ENCODE measurements around the gene MARK2.
A peak's percentile ranks its signal among the peaks of the same experiment; 100 is the strongest.

Gene MARK2

DNA sequence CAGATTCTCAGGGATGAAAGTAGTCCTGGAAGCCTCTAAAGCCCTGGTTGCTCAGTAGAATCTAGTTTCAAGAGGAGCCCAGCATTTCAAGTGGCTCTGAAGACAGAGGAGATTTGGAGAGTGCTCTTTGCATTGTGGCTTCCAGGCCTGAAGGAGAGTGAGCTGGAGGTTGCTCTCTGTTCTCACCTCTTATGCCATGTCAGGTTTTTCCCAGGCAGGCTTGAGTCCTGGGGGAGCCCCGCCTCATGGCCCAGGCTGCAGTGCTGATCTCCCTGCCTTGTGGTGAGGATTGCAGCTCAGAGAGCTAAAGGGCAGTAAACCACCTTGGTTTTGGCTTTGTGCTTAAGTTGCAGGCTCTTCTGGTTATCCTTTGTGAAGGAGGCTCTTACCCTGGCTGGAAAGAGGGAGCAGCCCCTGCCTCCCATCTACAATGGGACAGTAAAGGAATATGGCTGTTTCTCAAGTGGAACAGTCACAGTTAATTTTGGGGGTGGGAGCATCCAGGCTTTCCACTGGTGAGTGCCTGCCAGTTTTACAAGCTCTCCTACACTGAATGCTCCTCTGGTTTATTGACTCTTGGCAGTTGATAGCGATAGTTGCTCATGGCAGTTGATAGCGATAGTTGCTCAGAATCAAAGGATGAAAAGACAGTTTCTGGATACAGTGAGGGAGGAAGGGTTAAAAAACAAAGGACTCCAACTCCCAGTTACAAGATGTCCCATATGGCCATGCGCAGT is 45.5 kb downstream of the MARK2 start:
- DNase-seq: no peak

- DNase-seq: no peak
Observed at GRCh38 chr11:63887386-63887999, 48.6 kb downstream of the MARK2 start.

- DNase-seq: peak; percentile 75 to 92
Observed at GRCh38 chr11:63888170-63889086, 49.5 kb downstream of the MARK2 start.

DNA sequence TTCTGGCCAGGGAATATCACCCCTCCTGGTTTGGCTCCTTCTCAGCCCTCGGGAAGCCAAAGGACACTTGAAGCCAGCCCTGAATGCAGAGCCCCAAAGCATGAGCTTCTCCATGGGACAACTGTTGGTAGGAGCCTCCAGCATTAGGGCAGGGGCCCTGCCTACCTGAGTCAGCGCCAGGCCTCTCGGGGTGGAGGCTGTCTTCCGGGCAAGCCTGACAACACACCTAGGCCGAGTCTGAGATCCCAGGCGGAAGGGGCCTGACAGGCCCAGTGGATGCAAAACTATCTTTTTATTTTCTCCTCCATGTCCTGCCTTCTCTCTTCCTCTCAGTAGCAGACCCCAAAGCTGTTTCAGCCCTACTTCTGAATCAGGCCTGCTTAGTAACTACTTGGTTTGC is 50.4 kb downstream of the MARK2 start:
- DNase-seq: no peak

DNA sequence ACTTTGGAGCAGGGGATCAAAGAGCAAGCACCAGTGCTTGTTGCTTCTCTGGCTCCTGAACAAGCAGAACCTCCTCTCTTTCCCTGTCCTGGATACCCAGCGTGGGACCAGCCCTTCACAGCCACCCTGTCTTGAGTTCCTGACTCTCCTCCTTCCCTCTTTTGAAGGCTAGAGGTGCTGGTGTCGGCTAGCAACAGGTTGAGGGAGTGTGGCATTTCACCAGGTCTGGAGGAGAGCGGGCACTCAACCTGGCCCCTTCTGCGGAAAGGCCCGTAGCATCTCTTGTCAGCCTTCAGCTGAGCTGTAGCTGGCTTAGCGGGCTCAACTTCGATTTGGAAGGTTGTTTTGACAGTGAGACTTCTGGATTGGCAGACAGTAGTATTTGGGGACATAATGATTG is 51.5 kb downstream of the MARK2 start:
- no peak for DNase-seq

DNA sequence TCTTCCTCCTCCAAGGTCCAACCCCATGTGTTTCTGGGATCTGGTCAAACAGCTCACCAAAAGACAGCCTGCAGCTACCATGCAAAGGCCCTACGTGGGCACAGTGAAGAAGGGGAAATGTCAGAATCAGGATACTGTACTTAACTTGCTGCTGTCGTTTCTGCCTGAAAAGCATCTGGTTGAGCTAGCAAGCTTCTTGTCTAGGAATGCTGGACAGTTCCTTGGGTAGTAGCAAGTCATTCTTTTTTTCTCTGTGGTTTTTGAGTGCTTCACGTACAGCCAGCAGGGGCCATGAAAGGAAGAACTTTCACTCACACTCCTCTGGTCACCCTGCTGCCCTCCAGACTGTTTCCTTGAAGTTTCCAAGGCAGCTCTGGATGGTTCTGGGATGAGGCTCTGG is 53.3 kb downstream of the MARK2 start:
- no peak for DNase-seq

- DNase-seq: no peak
Observed at GRCh38 chr11:63893355-63893754, 54.4 kb downstream of the MARK2 start.

GRCh38 chr11:63896071-63896470 is 57.2 kb downstream of the MARK2 start:
- no peak for DNase-seq

DNA sequence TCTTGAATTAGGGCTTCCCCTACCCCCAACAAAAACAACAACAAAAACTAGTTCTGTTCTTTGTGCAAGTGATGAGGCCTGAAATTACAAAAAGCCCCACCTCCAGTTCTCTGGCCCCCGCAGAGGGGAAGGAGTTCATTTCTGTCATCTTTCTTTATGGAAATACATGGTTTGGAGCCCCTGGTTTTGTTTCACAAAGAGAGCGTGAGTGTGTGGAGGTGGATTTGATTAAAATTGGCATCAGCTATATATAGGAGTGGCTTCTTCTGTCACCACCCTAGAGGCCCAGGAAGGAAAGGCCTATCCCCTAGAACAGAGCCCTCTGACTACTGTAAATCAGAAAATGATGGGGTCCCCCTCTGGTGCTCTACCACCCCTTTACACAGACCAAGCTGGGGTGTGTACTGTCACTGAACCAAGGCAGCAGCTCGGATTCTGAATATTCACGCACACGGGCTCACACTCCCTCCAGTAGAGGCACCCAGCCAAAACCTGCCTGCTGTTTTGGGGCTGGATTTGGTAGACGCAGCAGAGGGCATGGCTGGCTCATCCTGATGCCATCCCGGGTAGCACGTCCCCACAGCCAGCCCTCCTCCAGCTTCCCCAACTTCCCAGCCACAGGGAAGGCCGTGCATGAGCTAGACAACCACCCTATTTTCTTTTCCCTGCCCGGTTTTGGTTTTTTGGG is 58.7 kb downstream of the MARK2 start:
- no peak for DNase-seq

DNA sequence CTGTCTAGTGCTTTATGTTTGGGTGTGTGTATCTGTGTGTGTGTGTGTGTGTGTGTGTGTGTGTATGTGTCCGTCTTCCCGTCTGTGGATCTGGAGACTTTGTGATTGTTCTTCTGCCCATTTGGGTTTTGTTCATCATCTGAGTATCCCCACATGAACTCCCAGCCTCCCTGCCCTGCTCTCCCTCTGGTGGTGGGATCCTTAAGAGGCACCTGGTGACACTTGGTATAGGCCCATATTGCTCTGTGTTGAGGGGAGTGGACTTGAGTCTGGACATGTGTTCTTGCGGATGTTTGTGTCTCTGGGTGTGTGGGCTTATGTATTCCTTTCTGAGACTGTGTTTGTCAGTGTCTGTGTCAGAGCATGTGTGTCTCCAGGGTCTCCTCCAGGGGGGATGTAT is 62.8 kb downstream of the MARK2 start:
- peak in 1 of 2 experiments; percentile 22 for DNase-seq

- no peak for DNase-seq
Observed at GRCh38 chr11:63903884-63904283, 65.0 kb downstream of the MARK2 start.

GRCh38 chr11:63904743-63905142 is 65.8 kb downstream of the MARK2 start:
- DNase-seq: no peak

GRCh38 chr11:63905179-63905578 is 66.3 kb downstream of the MARK2 start:
- no peak for DNase-seq

DNA sequence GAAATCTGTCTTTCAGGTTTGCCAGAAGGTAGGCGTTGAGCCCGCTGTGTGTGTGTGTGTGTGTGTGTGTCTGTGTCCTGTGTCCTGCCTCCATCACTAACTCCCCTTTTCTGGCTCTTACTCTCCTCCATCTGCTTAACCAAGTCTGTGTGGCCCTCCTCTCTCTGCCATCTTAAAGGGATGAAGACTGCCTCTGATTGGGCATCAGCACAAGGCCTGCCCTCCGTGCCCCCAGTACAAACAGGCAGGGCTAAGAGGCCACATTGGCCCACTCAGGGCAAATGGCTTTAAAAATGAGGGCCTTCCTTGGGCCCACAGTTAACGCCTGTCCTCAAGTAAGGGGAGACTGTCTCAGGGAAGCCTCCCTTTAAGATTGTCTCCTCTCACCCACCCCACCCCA is 67.2 kb downstream of the MARK2 start:
- no peak for DNase-seq

- DNase-seq: peak in 1 of 2 experiments; percentile 54
Observed at GRCh38 chr11:63906585-63906984, 67.7 kb downstream of the MARK2 start.

GRCh38 chr11:63907063-63907462 is 68.2 kb downstream of the MARK2 start:
- no peak for DNase-seq

- DNase-seq: peak in 1 of 2 experiments; percentile 22
Observed at GRCh38 chr11:63907808-63908530, 69.1 kb downstream of the MARK2 start.

GRCh38 chr11:63908631-63909401 is 69.9 kb downstream of the MARK2 start:
- DNase-seq: no peak

DNA sequence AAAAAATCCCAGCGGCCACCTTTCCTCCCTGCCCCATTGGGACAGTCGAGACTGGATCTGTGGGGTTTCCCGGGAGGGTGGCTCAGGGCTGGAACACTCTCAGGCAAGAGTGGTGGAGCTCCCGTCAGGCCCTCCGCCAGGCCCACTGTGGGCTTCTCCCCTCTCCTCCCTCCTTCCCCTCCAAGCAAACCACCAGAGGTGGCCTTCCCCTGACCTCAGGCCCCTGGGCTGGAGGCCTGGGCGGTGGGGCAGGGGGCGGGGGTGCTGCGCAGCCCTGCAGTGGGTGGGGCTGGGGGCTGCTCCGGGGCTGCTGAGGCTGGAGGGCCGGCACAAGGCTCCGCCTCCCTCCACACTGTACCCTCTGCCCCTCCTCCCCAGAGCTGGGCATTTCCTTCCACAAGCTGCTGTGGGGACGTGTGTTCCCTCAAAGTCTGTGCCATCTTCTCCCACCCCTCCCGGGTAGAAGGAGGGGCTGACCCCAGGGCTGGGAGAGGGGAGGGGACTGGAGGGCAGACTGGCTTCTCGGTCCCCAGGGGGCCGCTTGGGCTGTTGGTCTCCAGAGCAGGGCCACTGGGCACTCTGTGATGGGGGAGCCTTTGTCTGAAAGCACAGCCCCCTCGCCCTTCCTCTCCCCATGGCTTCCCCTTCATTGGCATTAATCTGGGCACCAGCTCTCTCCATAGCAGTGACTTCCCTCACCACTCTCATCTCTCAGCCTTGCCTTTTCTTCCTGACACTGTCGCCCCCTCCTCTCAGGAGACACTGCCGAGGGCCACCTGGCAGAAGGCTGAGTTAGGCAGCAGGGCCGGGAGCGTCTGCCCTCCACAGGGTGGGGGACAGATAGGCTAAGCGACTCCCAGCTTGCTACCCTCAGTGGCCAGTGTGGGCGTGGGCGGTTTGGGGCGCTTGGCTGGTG is 70.9 kb downstream of the MARK2 start:
- peak in 1 of 2 experiments; percentile 32 for DNase-seq

DNA sequence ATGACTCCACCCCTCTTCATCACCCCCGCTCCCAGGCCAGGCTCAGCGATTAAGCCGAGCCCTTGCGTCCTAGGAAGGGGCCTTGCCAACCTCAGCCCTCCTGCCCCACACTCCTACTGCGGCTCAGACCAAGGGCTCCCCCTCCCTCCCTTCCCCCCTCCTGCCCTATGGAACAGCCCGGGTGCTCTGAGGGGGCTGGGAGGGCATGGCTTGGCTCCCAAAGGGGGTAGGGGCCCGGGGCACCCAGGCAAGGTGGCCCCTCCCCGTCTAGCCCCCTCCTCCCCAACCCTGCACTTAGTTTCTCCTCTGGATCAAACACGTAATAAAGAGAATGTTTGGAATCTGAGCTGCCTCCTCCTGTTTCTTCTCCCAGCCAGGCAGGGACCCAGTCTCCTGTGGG is 71.8 kb downstream of the MARK2 start:
- no peak for DNase-seq

Data from NCI-H526 (cell line).